Left colon (tissue), 2 donors: ENCODE results near the gene UQCC3. TPM values are rescaled to one million over a fixed set of nuclear protein-coding genes. Genes with fewer than 3 reads are reported as not detected.
"Not testable (repeated sequence)": the region's sequence is repeated elsewhere in the genome, so short reads cannot be mapped to it uniquely, and the experiment has no call there.

Experiments
- ATAC-seq: fragments of 200-7000 bp; cut with Tn5 transposase; one replicate; pipeline ENCODE4 v1.9.1; 2020; ENCODE audit warnings: mild to moderate bottlenecking, moderate library complexity
- DNase-seq, 2 donors: peaks; one replicate each; pipeline ENCODE4 v3.0.0-alpha.2; 2020
- intact Hi-C, 2 donors: fragments of 100-400 bp; cut with DNase I in 1 of 2; cut with micrococcal nuclease in 1 of 2; formaldehyde crosslinking; loops; one replicate each; pipeline versions ENCODE4 v1.11.2 to v1.14.0; 2022; cut with DNase I, micrococcal nuclease
- long read RNA-seq: library from polyadenylated mRNA; unstranded; transcript quantifications from one replicate; pipeline ENCODE4 v2.0.0, GENCODE V29; 2021
- total RNA-seq, 2 donors: library from RNA; stranded (reverse); fragmentation: NEBNext Ultra II Directional; extraction: Animal tissue kit (Norgen Biotek cat#: 25700); gene quantifications; one replicate each; pipeline ENCODE4 v1.2.1, GENCODE V29; 2021
- donor health status: DM: no; HTN: no; CAD: no.
- donor health status: DM: yes; HTN: yes; CAD: no.

UQCC3 gene, protein sequence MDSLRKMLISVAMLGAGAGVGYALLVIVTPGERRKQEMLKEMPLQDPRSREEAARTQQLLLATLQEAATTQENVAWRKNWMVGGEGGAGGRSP
- total RNA-seq, result 10 to 100 TPM; 13.2 to 13.3 TPM
- long read RNA-seq, transcript UQCC3-201 (2 exons, 1,947 nt), result major isoform, 20 of 33 reads
- long read RNA-seq, partial matches to known transcripts, result 0 of 33 reads
- long read RNA-seq, other reads (novel, unspliced or antisense), result 13 of 33 reads

- intact Hi-C loops, result no loop called here
These were observed at the start of gene UQCC3, which contains the start of gene LBHD1 for GRCh38 chr11:62671608-62672389. Gene UQCC3 (plus strand): TSS chr11:62671673. CDS start chr11:62671746, 73 bp downstream. Gene LBHD1 (minus strand): TSS chr11:62672267. CDS start chr11:62670031, 2,236 bp downstream.

GRCh38 chr11:62622476-62623089, 48.9 kb upstream of the UQCC3 start:
- intact Hi-C loops, result no loop called here
- ATAC-seq, result no peak
- DNase-seq, result no peak

More at GRCh38 chr11:62671608-62672389, at the start of gene UQCC3, which contains the start of gene LBHD1:
- peak; percentile 76 for ATAC-seq
- DNase-seq, result peak; percentile 78 to 83

DNA sequence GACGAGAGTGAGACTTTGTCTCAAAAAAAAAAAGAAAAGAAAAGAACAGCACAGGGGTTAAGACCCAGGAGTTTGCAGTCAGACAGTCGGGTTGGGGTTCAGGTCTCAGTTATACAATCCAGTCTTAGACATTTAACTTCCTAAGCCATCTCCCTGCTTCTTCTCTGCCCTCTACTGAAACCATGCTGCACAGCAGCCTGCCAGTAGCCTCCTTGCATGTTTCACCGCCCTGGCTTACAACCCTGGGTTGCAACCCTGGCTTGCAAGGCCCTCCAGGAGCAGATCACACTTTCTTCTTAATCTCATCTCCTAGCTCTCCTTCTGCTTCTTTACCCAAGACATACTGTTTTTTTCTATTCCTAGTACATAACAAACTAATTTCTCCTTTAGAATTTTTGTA, 43.8 kb upstream of the UQCC3 start:
- DNase-seq, result no peak
- intact Hi-C loops, result no loop called here
- ATAC-seq, result no peak

- peak; percentile 51 for ATAC-seq
- intact Hi-C loops, result no loop called here
These were observed 39.0 kb upstream of the UQCC3 start for GRCh38 chr11:62632492-62632891.

GRCh38 chr11:62644220-62644619, 27.3 kb upstream of the UQCC3 start:
- intact Hi-C loops, result no loop called here
- DNase-seq, result no peak
- no peak for ATAC-seq

More at GRCh38 chr11:62632492-62632891, 39.0 kb upstream of the UQCC3 start:
- DNase-seq, result no peak

GRCh38 chr11:62645671-62645945, 25.9 kb upstream of the UQCC3 start:
- DNase-seq (no peak), ATAC-seq (peak; percentile 32)
- intact Hi-C loops, result no loop called here

GRCh38 chr11:62645946-62646824, 25.3 kb upstream of the UQCC3 start, which contains the start of gene GANAB:
Gene GANAB (minus strand): TSS chr11:62646613. CDS start chr11:62646599, 14 bp downstream.
- ATAC-seq, result peak; percentile 98
- intact Hi-C loops, result no loop called here

DNA sequence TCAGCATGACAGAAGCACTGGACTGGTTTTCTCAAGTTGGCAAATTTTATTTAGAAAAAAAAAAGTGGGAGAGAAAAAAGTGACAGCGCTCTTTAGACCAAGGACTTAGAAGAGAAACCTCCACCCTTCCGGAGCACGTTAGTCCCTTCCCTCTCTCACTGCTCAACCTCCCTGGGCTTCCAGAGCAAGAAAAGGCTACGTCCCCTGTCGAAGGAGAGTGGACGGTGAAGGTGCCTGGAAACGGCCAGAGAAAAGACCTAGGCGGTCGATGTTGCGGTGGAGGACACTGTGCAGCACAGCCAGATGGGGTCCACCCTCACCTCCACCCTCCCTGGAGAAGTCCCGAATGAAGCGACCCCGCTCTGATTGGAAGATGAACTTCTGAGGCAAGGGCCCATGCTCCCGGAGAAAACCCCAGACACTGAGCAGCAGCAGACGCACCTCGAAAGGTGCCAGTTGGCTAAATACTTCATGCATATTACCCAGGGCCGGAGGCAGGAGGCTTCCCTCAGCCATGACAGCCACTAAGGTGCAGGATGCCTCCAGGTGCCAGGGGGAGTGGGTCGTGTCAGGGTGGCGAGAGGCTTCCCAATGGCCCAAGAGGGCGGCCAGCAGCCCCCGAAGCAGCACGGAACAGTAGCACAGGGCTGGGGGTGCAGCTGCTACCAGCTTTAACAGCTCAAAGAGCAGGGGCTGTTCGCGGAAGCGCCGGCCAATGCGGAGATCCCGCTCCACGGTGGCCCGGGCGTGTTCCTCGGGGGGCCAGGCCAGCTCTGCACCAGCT, 24.5 kb upstream of the UQCC3 start:
- intact Hi-C loops, result no loop called here
- DNase-seq (no peak), ATAC-seq (no peak)

More at GRCh38 chr11:62645946-62646824, 25.3 kb upstream of the UQCC3 start, which contains the start of gene GANAB:
- peak; percentile 99 to 100 for DNase-seq

GRCh38 chr11:62647609-62648005, 23.9 kb upstream of the UQCC3 start:
- DNase-seq (no peak), ATAC-seq (no peak)
- intact Hi-C loops, result no loop called here

DNA sequence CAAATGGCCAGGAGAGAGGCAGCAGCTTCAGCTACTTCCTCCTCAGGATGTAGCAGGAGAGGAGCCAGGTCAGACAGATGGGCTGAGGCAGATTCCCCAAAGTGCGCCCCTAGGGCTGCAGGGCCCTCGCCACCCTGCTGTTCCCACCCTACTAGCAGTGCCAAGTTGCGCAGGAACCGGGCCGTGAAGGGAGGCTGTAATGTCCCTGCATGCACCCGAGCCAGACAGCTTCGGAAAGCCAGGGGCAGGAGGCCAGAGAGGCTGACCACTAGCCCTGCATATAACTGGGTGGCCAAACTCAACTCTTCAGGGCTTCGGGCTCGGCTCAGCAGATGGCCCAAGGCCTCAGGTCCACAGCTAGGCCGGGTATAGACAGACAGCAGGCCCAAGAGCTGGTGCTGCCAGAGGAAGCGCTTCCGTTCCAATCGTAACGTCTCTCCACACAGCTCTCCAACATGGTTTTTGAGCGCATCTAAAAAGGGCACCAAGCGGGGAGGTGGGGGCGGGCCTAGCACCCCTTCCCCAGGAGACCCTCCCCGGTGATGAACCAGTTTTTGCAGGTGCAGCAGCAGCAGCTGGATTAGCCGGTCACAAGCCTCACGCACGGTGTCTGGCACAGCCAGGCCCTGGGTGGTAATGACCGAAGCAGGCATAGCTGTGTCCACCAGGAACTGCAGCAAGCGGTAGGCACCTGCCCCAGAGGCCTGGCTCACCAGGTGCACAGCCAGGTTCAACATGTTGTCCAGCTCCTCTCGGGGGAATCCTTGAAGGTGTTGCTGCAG, 23.1 kb upstream of the UQCC3 start:
- no peak for DNase-seq
- intact Hi-C loops, result no loop called here
- no peak for ATAC-seq

DNA sequence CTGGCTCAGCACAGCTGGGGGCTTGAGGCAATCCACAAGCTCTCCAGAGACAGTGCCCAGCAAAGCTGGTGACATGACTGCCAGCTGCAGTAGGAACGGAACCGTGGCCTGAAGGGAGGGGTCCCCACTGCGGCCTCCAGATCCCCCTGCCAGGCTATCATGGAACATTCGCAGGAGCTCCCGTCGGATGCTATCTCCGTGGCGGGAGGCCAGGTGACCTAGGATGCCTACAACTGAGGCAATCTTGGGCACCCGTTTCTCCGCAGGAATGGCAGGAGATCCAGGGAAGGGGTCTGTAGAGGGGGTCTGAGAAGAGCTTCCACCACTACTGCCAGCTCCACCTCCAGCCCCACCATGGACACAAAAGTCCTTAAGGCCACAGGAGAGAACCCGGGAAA, 22.5 kb upstream of the UQCC3 start:
- intact Hi-C loops, result no loop called here
- DNase-seq (no peak), ATAC-seq (no peak)

DNA sequence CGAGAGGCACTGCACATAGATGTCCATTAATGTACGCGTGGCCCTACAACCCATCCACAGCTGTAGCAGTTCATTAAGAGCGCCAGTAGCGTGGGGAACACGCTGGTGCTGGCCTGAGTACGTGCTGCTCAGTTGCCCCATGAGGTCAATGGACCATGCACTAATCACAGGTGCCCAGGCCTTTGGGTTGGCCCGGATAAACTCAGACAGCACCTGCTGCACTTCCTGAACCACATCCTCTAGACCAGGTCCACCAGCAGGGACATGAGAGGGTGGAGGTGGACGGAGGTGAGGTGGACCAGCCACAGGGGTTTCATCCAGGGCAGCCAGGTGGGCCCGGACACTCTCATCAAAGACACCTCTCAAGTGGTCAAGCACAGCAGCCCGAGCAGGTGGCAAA, 22.0 kb upstream of the UQCC3 start:
- intact Hi-C loops, result no loop called here
- ATAC-seq (no peak), DNase-seq (no peak)

DNA sequence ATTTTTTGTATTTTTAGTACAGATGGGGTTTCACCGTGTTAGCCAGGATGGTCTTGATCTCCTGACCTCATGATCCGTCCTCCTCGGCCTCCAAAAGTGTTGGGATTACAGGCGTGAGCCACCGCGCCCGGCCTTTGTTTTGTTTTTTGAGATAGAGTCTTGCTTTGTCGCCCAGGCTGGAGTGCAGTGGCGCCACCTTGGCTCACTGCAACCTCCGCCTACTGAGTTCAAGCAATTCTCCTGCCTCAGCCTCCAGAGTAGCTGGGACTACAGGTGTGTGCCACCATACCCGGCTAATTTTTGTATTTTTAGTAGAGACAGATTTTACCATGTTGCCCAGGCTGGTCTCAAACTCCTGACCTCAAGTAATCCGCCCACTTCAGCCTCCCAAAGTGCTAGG, 21.2 kb upstream of the UQCC3 start:
- not testable (repeated sequence) for DNase-seq

GRCh38 chr11:62652161-62653006, 19.1 kb upstream of the UQCC3 start:
- no peak for DNase-seq
- intact Hi-C loops, result no loop called here
- ATAC-seq, result no peak

More for the DNA sequence above, 21.2 kb upstream of the UQCC3 start:
- intact Hi-C loops, ATAC-seq: not testable (repeated sequence)

GRCh38 chr11:62654297-62654696, 17.2 kb upstream of the UQCC3 start:
- DNase-seq, result no peak
- ATAC-seq, result no peak
- intact Hi-C loops, result no loop called here

DNA sequence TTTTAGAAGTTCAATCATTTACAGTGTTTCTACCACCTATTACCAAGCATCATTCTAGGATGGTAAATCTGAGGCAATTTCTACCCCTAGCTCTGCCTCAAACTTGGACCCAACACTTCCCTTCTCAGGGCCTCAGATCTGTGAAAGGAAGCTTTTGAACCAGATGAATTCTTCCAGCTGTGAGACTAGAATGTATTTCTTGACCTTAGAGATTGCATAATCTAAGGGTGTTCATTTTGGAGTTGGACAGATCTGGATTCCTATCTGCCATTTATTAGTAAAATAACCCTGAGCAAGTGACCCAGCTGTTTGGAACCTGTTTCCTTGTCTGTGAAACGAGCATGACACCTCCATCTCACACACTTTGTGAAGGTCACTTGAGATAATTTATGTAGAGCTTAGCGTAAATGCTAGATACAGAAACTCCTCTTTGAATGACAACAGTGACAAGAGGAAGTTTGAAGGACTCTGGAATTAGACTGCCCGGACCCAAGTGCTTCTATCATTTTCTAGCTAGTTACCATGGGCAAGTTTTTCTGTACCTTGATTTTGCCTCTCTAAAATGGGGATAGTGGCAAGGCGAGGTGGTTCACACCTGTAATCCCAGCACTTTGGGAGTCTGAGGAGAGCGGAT, 14.6 kb upstream of the UQCC3 start:
- intact Hi-C loops, result no loop called here

More for the DNA sequence above, 14.6 kb upstream of the UQCC3 start:
- ATAC-seq (no peak), DNase-seq (no peak)
